ENCODE data around the gene C6orf62. TPM values are rescaled to one million over a fixed set of nuclear protein-coding genes. Genes with fewer than 3 reads are reported as not detected.
"Not testable (repeated sequence)": the region's sequence is repeated elsewhere in the genome, so short reads cannot be mapped to it uniquely, and the experiment has no call there.

Gene C6orf62
- total RNA-seq, 1 donor from 2014 or later = 126 TPM

DNA sequence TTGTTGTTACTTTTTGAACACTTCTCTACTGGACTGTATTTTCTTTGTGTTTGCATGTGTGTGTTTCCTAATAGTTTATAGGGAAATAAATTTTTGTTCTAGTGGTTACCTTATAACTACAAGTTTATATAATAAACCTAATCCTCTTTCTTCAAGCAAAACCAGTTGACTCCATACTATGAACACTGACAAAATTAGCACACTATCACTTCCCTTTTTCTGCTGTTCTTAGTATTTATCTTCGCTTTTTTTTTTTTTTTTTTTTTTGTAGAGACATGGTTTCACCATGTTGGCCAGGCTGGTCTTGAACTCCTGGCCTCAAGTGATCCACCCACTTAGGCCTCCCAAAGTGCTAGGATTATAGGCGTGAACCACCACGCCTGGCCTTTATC is 25.0 kb upstream of the C6orf62 start:
- Histone ChIP-seq H3K4me3 (ENCODE audit: low read depth, low read length) (no peak overlapping the region), H3K36me3 (ENCODE audit: control insufficient read depth, insufficient read depth, low read length) (no peaks in the 10 kb centered on the region), H3K27me3 (ENCODE audit: control insufficient read depth, insufficient read depth, low read length) (no peaks in the 10 kb centered on the region)
- TF ChIP-seq, protein P1, sequence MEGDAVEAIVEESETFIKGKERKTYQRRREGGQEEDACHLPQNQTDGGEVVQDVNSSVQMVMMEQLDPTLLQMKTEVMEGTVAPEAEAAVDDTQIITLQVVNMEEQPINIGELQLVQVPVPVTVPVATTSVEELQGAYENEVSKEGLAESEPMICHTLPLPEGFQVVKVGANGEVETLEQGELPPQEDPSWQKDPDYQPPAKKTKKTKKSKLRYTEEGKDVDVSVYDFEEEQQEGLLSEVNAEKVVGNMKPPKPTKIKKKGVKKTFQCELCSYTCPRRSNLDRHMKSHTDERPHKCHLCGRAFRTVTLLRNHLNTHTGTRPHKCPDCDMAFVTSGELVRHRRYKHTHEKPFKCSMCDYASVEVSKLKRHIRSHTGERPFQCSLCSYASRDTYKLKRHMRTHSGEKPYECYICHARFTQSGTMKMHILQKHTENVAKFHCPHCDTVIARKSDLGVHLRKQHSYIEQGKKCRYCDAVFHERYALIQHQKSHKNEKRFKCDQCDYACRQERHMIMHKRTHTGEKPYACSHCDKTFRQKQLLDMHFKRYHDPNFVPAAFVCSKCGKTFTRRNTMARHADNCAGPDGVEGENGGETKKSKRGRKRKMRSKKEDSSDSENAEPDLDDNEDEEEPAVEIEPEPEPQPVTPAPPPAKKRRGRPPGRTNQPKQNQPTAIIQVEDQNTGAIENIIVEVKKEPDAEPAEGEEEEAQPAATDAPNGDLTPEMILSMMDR (IDR thresholded peaks at IDR 0.05; ENCODE audit: insufficient read depth, low read length, poor library complexity, severe bottlenecking) = no peak
- no peak for DNase-seq (ENCODE audit: low read depth)

DNA sequence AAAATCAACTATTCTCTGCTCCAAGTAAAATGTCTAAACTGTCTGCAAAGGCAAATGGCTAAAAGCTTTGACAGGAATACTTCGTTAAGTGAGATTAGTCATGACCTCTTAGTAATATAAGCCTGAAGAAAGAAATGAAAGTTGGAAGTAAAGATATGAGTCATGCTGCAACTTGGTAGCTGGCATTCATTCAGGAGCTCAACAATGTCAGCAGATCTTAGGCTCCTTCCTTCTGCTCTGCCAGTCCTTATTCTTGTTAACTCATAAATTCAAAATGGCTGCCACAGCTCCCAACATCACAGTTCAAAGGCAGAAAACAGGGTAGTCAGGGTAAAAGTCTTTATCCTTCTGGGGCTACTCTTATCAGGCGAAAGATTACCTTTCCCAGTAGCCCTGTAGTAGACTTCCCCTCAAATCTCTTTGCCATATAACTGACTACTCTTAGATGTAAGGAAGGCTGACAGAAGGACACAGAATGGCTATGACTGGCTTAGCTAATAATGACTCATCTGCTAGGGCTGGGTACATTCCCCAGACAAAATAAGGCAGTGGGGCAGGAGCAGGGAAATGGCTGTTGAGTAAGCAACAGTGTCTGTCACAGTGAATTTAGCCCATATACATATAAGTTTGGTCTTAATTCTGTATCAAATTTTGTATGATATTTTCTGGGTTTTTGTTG is 24.4 kb upstream of the C6orf62 start:
- H3K4me3 ChIP-seq (ENCODE audit: low read depth, low read length) = no peak overlapping the region
- TF ChIP-seq, protein P1 (IDR thresholded peaks at IDR 0.05; ENCODE audit: insufficient read depth, low read length, poor library complexity, severe bottlenecking) = no peak

DNA sequence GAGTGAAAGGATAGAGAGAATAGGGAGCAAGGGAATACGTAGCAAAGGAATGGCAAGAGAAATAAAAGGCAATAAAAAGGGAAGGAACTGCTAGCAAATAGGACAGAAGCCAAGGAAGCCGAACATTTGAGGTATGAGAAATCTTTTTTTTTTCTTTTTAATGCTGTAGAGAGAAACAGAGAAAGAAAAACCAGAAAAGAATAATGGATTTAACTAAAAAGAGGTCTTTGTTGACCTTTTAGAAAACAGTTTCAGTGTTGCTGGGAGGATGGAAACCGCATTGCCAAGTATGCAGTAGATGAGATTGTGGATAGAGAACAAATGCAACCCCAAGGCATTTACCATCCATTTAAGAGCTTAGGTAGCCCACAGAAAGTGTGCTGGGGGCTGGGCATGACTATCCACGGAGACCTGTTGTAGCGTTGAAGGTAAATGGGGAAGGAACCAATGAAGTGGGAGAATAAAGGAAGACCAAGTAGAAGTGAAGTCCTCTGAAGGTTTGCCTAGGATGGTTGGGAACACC is 23.3 kb upstream of the C6orf62 start:
- Histone ChIP-seq H3K27me3 (ENCODE audit: control insufficient read depth, insufficient read depth, low read length) (no peaks in the 10 kb centered on the region), H3K4me3 (ENCODE audit: low read depth, low read length) (no peak overlapping the region), H3K36me3 (ENCODE audit: control insufficient read depth, insufficient read depth, low read length) (no peaks in the 10 kb centered on the region)
- TF ChIP-seq, protein P1 (IDR thresholded peaks at IDR 0.05; ENCODE audit: insufficient read depth, low read length, poor library complexity, severe bottlenecking) = no peak
- no peak for DNase-seq (ENCODE audit: low read depth)

More for the DNA sequence above, 24.4 kb upstream of the C6orf62 start:
- no peaks in the 10 kb centered on the region for H3K27me3 ChIP-seq (ENCODE audit: control insufficient read depth, insufficient read depth, low read length)
- peak; percentile 93 for DNase-seq (ENCODE audit: low read depth)
- no peaks in the 10 kb centered on the region for H3K36me3 ChIP-seq (ENCODE audit: control insufficient read depth, insufficient read depth, low read length)

DNA sequence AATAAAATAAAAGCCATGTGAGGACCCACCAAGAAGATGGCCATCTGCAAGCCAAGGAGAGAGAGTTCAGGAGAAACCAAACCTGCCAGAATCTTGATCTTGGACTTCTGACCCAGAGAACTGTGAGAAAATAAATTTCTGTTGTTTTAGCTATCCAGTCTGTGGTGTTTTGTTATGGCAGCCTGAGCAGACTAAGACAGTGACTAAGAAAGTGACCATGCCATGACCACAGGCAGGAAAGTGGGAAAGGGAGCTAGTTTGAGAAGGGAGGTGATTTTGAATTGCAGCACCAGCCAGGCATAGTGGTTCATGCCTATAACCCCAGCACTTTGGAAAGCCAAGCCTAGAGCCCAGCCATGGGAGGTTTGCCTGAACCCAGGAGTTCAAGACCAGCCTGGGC is 21.9 kb upstream of the C6orf62 start:
- no peaks in the 10 kb centered on the region for H3K36me3 ChIP-seq (ENCODE audit: control insufficient read depth, insufficient read depth, low read length)
- no peak overlapping the region for H3K4me3 ChIP-seq (ENCODE audit: low read depth, low read length)
- peak; percentile 14 for DNase-seq (ENCODE audit: low read depth)
- TF ChIP-seq, protein P1 (IDR thresholded peaks at IDR 0.05; ENCODE audit: insufficient read depth, low read length, poor library complexity, severe bottlenecking) = no peak
- H3K27me3 ChIP-seq (ENCODE audit: control insufficient read depth, insufficient read depth, low read length) = no peaks in the 10 kb centered on the region

DNA sequence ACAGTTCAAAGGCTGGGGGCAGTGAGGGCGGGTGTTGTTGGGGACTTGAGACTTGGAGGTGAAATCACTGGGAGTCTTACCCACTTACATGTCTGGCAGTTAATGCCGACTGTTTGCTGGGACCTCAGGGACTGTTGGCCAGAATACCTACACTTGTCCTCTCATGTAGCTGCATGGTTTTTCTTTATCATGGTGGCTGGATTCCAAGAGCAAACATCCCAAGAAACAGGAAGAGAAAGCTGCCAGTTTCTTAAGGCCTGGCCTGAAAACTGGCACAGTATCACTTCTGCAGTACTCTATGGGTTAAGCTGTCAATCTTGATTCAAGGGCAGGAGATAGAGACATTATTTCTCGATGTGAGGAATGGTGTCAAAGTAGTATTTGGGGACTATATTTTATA is 19.8 kb upstream of the C6orf62 start:
- no peak overlapping the region for H3K4me3 ChIP-seq (ENCODE audit: low read depth, low read length)
- TF ChIP-seq, protein P1 (IDR thresholded peaks at IDR 0.05; ENCODE audit: insufficient read depth, low read length, poor library complexity, severe bottlenecking) = no peak
- H3K36me3 ChIP-seq (ENCODE audit: control insufficient read depth, insufficient read depth, low read length) = no peaks in the 10 kb centered on the region
- no peak for DNase-seq (ENCODE audit: low read depth)
- H3K27me3 ChIP-seq (ENCODE audit: control insufficient read depth, insufficient read depth, low read length) = no peaks in the 10 kb centered on the region

DNA sequence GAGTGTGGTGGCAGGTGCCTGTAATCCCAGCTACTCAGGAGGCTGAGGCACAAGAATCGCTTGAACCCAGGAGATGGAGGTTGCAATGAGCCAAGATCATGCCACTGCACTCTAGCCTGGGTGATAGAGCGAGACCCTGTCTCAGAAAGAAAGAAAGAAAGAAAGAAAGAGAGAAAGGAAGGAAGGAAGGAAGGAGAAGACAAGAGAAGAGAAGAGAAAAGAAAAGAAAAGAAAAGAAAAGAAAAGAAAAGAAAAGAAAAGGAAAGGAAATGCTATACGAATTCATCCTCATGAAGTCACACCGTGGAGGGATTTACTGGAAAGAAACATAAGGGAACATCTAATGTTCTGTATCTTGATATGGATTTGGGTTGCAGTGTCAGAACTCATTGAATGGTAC is 15.8 kb upstream of the C6orf62 start:
- not testable (repeated sequence) for H3K27me3 ChIP-seq (ENCODE audit: control insufficient read depth, insufficient read depth, low read length); DNase-seq (ENCODE audit: low read depth); H3K36me3 ChIP-seq (ENCODE audit: control insufficient read depth, insufficient read depth, low read length); H3K4me3 ChIP-seq (ENCODE audit: low read depth, low read length)

Measured in kidney epithelial cell (primary cell).